Stimulated activated CD4-positive, alpha-beta T cell treated with anti-CD3 and anti-CD28 coated beads, Interleukin-2, amount 100 ng/mL, for 24 hours (primary cell): ENCODE results near the gene S100A5.

ENCODE experiments used
- DNase-seq, 2 donors: peaks; one replicate each; pipeline ENCODE4 v3.0.0-alpha.2; 2020

S100A5 gene

GRCh38 chr1:153503766-153504165, 37.0 kb downstream of the S100A5 start:
- DNase-seq, result no peak

GRCh38 chr1:153498746-153499145, 42.0 kb downstream of the S100A5 start:
- DNase-seq, result no peak

- no peak for DNase-seq
Measured at GRCh38 chr1:153495536-153495935, 45.2 kb downstream of the S100A5 start.

GRCh38 chr1:153494976-153495535, 45.7 kb downstream of the S100A5 start:
- peak; percentile 87 to 90 for DNase-seq

- no peak for DNase-seq
Measured at GRCh38 chr1:153493343-153493960, 47.3 kb downstream of the S100A5 start.

GRCh38 chr1:153490272-153491051, 50.3 kb downstream of the S100A5 start:
- DNase-seq, result no peak

- no peak for DNase-seq
Measured at GRCh38 chr1:153488731-153489130, 52.0 kb downstream of the S100A5 start.

- DNase-seq, result no peak
Measured at GRCh38 chr1:153487707-153488106, 53.0 kb downstream of the S100A5 start.
